ENCODE data around the gene FHIP1A. TPM values are rescaled to one million over a fixed set of nuclear protein-coding genes. Genes with fewer than 3 reads are reported as not detected.

Gene FHIP1A
- total and polyA plus RNA-seq, 2 of the 8 experiments (the other 6 are each of a cell fraction or from before 2014, with no cell fraction given) = 17.9 to 75.2 TPM

DNA sequence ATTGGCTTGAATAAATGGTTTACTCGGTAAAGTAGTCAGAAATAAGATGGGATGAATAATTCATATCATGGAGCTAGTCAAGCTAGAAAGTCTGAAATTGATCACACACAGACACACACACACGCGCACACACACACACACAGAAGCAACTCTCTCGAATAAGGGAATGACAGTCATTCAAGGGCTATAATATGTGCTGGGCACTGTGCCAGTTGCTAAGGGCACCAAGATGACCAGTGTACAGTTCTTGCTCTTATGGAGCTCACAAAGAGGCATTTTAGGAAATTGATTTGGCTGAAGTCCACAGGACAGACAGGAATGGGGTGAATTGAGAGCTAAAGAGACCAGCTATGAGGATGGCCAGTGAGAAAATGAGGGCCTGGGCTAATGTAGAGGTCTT is 49.4 kb upstream of the FHIP1A start:
- Histone ChIP-seq H4K20me1 (replicated peaks in 1 of 2; ENCODE audit: control insufficient read depth in 1 of 2, insufficient read depth in 2 of 2, low read length in 2 of 2) (no peaks in the 10 kb centered on the region), H2BK12ac (ENCODE audit: low read depth, low read length) (no peak overlapping the region), H4K5ac (ENCODE audit: insufficient read length, low read depth, low read length) (no peak overlapping the region), H4K8ac (ENCODE audit: extremely low read depth, insufficient read depth, low read length) (no peak overlapping the region), H3K23me2 (ENCODE audit: low read depth, low read length) (peaks cover 2% of the 10 kb centered on the region; the same call in 1 of the 2 replicates), H3K14ac (ENCODE audit: insufficient read length) (no peak overlapping the region), H2BK15ac (ENCODE audit: low read length) (no peak overlapping the region), H3K4me3 (ENCODE audit: extremely low read depth in 1 of 4, insufficient read depth in 2 of 4, low read depth in 3 of 4, low read length in 4 of 4) (no peak overlapping the region), H2BK120ac (replicated peaks; ENCODE audit: low read depth, low read length) (no peak overlapping the region), H3K27ac (ENCODE audit: low read depth, low read length) (no peak overlapping the region), H3K36me3 (ENCODE audit: control insufficient read depth in 2 of 4, insufficient read depth in 4 of 4, low read length in 3 of 4) (no peaks in the 10 kb centered on the region), H2AFZ (ENCODE audit: low read length) (no peak overlapping the region), H3K4ac (replicated peaks; ENCODE audit: insufficient read length, low read depth, low read length) (no peak overlapping the region), H3K9me3 (ENCODE audit: insufficient read depth in 2 of 2, low read depth in 1 of 2, low read length in 1 of 2) (no peaks in the 10 kb centered on the region), H2BK20ac (ENCODE audit: low read length) (no peak overlapping the region), H3K18ac (ENCODE audit: extremely low read depth, low read length) (no peak overlapping the region), H3K4me1 (replicated peaks in 1 of 4; ENCODE audit: control insufficient read depth in 3 of 4, insufficient read depth in 4 of 4, low read length in 3 of 4) (peaks cover 0 to 2% (median 0%) of the 10 kb centered on the region in 4 experiments; a peak in 1 of 7 replicates), H2BK5ac (ENCODE audit: low read depth, low read length) (no peak overlapping the region), H2AK5ac (ENCODE audit: low read depth, low read length) (no peak overlapping the region), H3K79me2 (ENCODE audit: control insufficient read depth in 1 of 2, insufficient read depth in 2 of 2, low read length in 2 of 2) (no peaks in the 10 kb centered on the region), H3K27me3 (replicated peaks in 1 of 4; ENCODE audit: control insufficient read depth in 3 of 4, extremely low read depth in 1 of 4, insufficient read depth in 3 of 4, low read length in 3 of 4) (no peaks in the 10 kb centered on the region; a peak in 1 of 7 replicates), H3K23ac (ENCODE audit: insufficient read length) (no peak overlapping the region), H4K91ac (replicated peaks; ENCODE audit: insufficient read length, low read length) (no peak overlapping the region), H3K56ac (replicated peaks; ENCODE audit: insufficient read length, low read depth, low read length) (no peak overlapping the region), H3K79me1 (ENCODE audit: low read depth, low read length) (no peaks in the 10 kb centered on the region), H3K4me2 (ENCODE audit: insufficient read depth in 1 of 2, low read depth in 2 of 2, low read length in 2 of 2) (no peak overlapping the region), H3K9ac (replicated peaks in 1 of 4; ENCODE audit: extremely low read depth in 1 of 4, low read depth in 3 of 4, low read length in 3 of 4) (no peak overlapping the region)
- WGBS, 2 experiments (ENCODE audit: extremely low coverage in 1 of 2, insufficient coverage in 1 of 2, insufficient read length in 1 of 2, insufficient replicate concordance in 2 of 2, low coverage in 1 of 2, low lambda C conversion rate in 2 of 2, missing lambda C conversion rate in 1 of 2) = 92% methylated on average over 4 of the region's 4 CpGs; no CpG with 5 or more reads in 1 of the 2 experiments
- DNase-seq (ENCODE audit: low read depth in 1 of 2, low spot score in 2 of 2) = no peak
- CTCF ChIA-PET (ENCODE audit: partially characterized antibody) = interaction anchor here (0.5 to 1.7 kb wide), 11 partner anchors 13 to 378 kb away, joined by 3 to 10 read pairs (median 4); partner anchors contain the start of gene PRSS48
- POLR2A ChIA-PET (ENCODE audit: partially characterized antibody) = interaction anchor here (1.2 kb wide), 1 partner anchor 34 kb away, joined by 3 read pairs; the partner anchor contains the start of gene SH3D19
- FAIRE-seq = no peak
- no peak for TF ChIP-seq ASH2L (IDR thresholded peaks at IDR 0.05; ENCODE audit: low read length)
- no peak for TF ChIP-seq TCF12 (IDR thresholded peaks at IDR 0.05; ENCODE audit: low read depth, low read length)
- no peak for TF ChIP-seq CTBP2 (IDR thresholded peaks at IDR 0.05; ENCODE audit: borderline replicate concordance, insufficient read depth, insufficient read length, low read length)
- no peak for TF ChIP-seq NRF1 (IDR thresholded peaks at IDR 0.05; ENCODE audit: low read depth, low read length)
- no peak for TF ChIP-seq KDM1A (IDR thresholded peaks at IDR 0.05; ENCODE audit: borderline replicate concordance, low read length)
- no peak for TF ChIP-seq SAP30 (IDR thresholded peaks at IDR 0.05; ENCODE audit: insufficient read depth, insufficient replicate concordance, low read length)
- no peak for TF ChIP-seq GABPA (IDR thresholded peaks at IDR 0.05; ENCODE audit: borderline replicate concordance, insufficient read depth, low read length)
- TF ChIP-seq SRF (IDR thresholded peaks at IDR 0.05; ENCODE audit: low read depth, low read length) = no peak
- no peak for TF ChIP-seq RFX5 (IDR thresholded peaks at IDR 0.05; ENCODE audit: borderline replicate concordance, low read depth, low read length)
- no peak for TF ChIP-seq SP4 (IDR thresholded peaks at IDR 0.05; ENCODE audit: low read length)

All from H1 (cell line).